Astrocyte (in vitro differentiated cells and primary cell): ENCODE measurements around the gene STRN3. TPM values are rescaled to one million over a fixed set of nuclear protein-coding genes. Genes with fewer than 3 reads are reported as not detected.
A peak's percentile ranks its signal among the peaks of the same experiment; 100 is the strongest.

Experiments used
- DNase-seq: peaks from one replicate; pipeline ENCODE4 v3.0.0-alpha.2; 2010; ENCODE audit warnings: low read depth
- FAIRE-seq: peaks from 2 replicates; lab custom pipeline; 2011; peaks lifted over from hg19 to GRCh38; lab: Jason Lieb, UNC
- H2AFZ ChIP-seq: 2 replicates; pipeline ENCODE4 v1.6.0; 2012; ENCODE audit warnings: low read depth, low read length, inconsistent platforms
- H3K27ac ChIP-seq: 2 replicates; pipeline ENCODE4 v1.5.1; 2011; ENCODE audit warnings: low read depth, low read length, inconsistent platforms
- H3K27me3 ChIP-seq: 2 replicates; pipeline ENCODE4 v1.6.0; 2011; ENCODE audit warnings: low read length, inconsistent platforms; ENCODE audit not compliant: insufficient read depth
- H3K36me3 ChIP-seq: 2 replicates; pipeline ENCODE4 v1.5.1; 2011; ENCODE audit warnings: low read length, inconsistent platforms; ENCODE audit not compliant: insufficient read depth
- H3K4me1 ChIP-seq: 2 replicates; pipeline ENCODE4 v1.5.1; 2011; ENCODE audit warnings: low read length, inconsistent platforms; ENCODE audit not compliant: insufficient read depth
- H3K4me2 ChIP-seq: 2 replicates; pipeline ENCODE4 v1.6.0; 2012; ENCODE audit warnings: low read length, inconsistent platforms
- H3K4me3 ChIP-seq: 2 replicates; pipeline ENCODE4 v1.5.1; 2011; ENCODE audit warnings: low read depth, mild to moderate bottlenecking, low read length, inconsistent platforms; ENCODE audit not compliant: insufficient read depth
- H3K79me2 ChIP-seq: 2 replicates; pipeline ENCODE4 v1.6.0; 2012; ENCODE audit warnings: mild to moderate bottlenecking, low read length, inconsistent platforms; ENCODE audit not compliant: insufficient read depth
- H3K9ac ChIP-seq: 2 replicates; pipeline ENCODE4 v1.6.0; 2012; ENCODE audit warnings: mild to moderate bottlenecking, low read length, inconsistent platforms
- H3K9me3 ChIP-seq: 2 replicates; pipeline ENCODE4 v1.5.1; 2012; ENCODE audit warnings: low read depth, mild to moderate bottlenecking, low read length, inconsistent platforms; ENCODE audit not compliant: insufficient read depth
- H4K20me1 ChIP-seq: 2 replicates; pipeline ENCODE4 v1.6.0; 2012; ENCODE audit warnings: low read length, inconsistent platforms; ENCODE audit not compliant: insufficient read depth
- H3K27ac Mint-ChIP-seq: one replicate; pipeline ENCODE4 v1.8.0; 2021; ENCODE audit warnings: mild to moderate bottlenecking, mixed read lengths; ENCODE audit not compliant: unreplicated experiment
- H3K27me3 Mint-ChIP-seq: one replicate; pipeline ENCODE4 v1.8.0; 2021; ENCODE audit warnings: low read depth, mixed read lengths; ENCODE audit not compliant: unreplicated experiment
- H3K36me3 Mint-ChIP-seq: one replicate; pipeline ENCODE4 v1.8.0; 2021; ENCODE audit warnings: low read depth, mixed read lengths; ENCODE audit not compliant: unreplicated experiment
- H3K4me1 Mint-ChIP-seq: one replicate; pipeline ENCODE4 v1.8.0; 2021; ENCODE audit warnings: low read depth, mixed read lengths; ENCODE audit not compliant: unreplicated experiment
- H3K4me3 Mint-ChIP-seq: one replicate; pipeline ENCODE4 v1.8.0; 2021; ENCODE audit warnings: mild to moderate bottlenecking, moderate library complexity, mixed read lengths; ENCODE audit not compliant: unreplicated experiment
- H3K9me3 Mint-ChIP-seq: one replicate; pipeline ENCODE4 v1.8.0; 2021; ENCODE audit warnings: mild to moderate bottlenecking, mixed read lengths; ENCODE audit not compliant: unreplicated experiment
- EZH2 ChIP-seq: IDR thresholded peaks from 2 replicates; pipeline ENCODE4 v1.6.1; 2012; ENCODE audit warnings: mild to moderate bottlenecking, low read length, inconsistent platforms; ENCODE audit not compliant: insufficient read depth
- total RNA-seq: library from RNA; stranded (reverse); gene quantifications from 2 replicates; pipeline ENCODE4 v1.2.1, GENCODE V29; 2021
- TF ChIP-seq, protein P1 (sequence below): IDR thresholded peaks from 2 replicates; pipeline ENCODE4 v1.5.1; 2011; ENCODE audit warnings: low read depth, mild to moderate bottlenecking, inconsistent platforms, low read length, moderate library complexity; ENCODE audit not compliant: insufficient read depth

STRN3 gene
- total RNA-seq, 1 donor from 2014 or later, result 48.4 TPM

DNA sequence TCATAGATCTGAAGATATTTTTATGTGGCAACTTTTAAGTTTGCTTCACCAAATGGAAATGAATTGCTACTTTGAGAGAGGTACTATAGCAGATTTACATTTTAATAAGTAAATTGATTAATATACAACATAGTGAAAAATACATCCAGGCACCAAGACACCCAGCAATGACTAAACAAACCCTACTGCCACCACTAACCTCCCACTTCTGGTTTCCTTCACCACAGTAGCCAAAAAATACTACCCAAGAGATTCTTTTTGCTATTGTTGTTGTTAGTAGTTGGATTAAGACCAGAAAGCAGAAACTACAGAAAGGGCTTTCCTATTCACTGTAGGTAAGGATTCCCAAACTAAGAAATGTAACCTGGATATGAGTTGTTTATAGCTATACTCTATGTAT lies 97.7 kb downstream of the STRN3 start:
- DNase-seq, result peak; percentile 26
- Histone ChIP-seq H2AFZ (no peak overlapping the region), H3K9me3 (no peaks in the 10 kb centered on the region), H3K4me1 (no peaks in the 10 kb centered on the region), H3K79me2 (peaks cover 10% of the 10 kb centered on the region), H3K27ac (no peak overlapping the region), H3K4me2 (no peak overlapping the region), H3K9ac (no peak overlapping the region), H3K27me3 (no peaks in the 10 kb centered on the region), H3K36me3 (no peaks in the 10 kb centered on the region), H4K20me1 (peaks cover 9% of the 10 kb centered on the region), H3K4me3 (no peak overlapping the region)
- no peak overlapping the region for H3K4me3 Mint-ChIP-seq
- no peaks in the 10 kb centered on the region for H3K27me3 Mint-ChIP-seq
- H3K4me1 Mint-ChIP-seq, result peaks cover 8% of the 10 kb centered on the region
- no peak for FAIRE-seq
- peak overlapping the region; percentile 58 for H3K27ac Mint-ChIP-seq
- TF ChIP-seq EZH2, result no peak
- TF ChIP-seq, protein P1, sequence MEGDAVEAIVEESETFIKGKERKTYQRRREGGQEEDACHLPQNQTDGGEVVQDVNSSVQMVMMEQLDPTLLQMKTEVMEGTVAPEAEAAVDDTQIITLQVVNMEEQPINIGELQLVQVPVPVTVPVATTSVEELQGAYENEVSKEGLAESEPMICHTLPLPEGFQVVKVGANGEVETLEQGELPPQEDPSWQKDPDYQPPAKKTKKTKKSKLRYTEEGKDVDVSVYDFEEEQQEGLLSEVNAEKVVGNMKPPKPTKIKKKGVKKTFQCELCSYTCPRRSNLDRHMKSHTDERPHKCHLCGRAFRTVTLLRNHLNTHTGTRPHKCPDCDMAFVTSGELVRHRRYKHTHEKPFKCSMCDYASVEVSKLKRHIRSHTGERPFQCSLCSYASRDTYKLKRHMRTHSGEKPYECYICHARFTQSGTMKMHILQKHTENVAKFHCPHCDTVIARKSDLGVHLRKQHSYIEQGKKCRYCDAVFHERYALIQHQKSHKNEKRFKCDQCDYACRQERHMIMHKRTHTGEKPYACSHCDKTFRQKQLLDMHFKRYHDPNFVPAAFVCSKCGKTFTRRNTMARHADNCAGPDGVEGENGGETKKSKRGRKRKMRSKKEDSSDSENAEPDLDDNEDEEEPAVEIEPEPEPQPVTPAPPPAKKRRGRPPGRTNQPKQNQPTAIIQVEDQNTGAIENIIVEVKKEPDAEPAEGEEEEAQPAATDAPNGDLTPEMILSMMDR, result no peak
- peaks cover 4% of the 10 kb centered on the region for H3K36me3 Mint-ChIP-seq
- no peaks in the 10 kb centered on the region for H3K9me3 Mint-ChIP-seq

DNA sequence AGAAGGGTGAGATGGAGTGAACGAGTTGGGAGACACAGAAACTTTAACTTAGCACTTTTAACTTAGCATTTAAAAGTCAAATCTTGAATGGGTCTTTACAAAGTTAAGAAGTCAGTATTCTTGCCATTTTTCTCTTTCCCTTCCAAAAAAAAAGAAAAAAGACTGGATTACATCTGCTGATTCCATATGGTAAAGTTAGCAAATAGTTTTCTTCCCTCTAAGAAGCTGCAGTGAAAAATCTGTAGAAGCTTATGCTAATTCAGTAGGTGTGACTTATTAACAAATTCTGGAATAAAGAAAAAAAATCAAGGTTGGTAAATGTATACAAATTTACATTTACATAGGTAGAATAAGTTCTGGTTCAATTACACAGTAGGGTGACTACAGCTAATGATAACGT lies 100.9 kb downstream of the STRN3 start:
- no peaks in the 10 kb centered on the region for H3K36me3 ChIP-seq
- H3K27me3 ChIP-seq, result no peaks in the 10 kb centered on the region
- peaks cover 10% of the 10 kb centered on the region for H3K79me2 ChIP-seq
- H4K20me1 ChIP-seq, result peaks cover 5% of the 10 kb centered on the region
- no peak overlapping the region for H2AFZ ChIP-seq
- peaks cover 9% of the 10 kb centered on the region for H3K4me1 Mint-ChIP-seq
- H3K27ac Mint-ChIP-seq, result no peak overlapping the region
- H3K27ac ChIP-seq, result no peak overlapping the region
- no peak overlapping the region for H3K4me3 ChIP-seq
- FAIRE-seq (peak; percentile 32), DNase-seq (no peak)
- H3K27me3 Mint-ChIP-seq, result no peaks in the 10 kb centered on the region
- H3K4me3 Mint-ChIP-seq, result no peak overlapping the region
- no peaks in the 10 kb centered on the region for H3K9me3 ChIP-seq
- H3K36me3 Mint-ChIP-seq, result peaks cover 4% of the 10 kb centered on the region
- TF ChIP-seq, protein P1, result no peak
- TF ChIP-seq EZH2, result no peak
- H3K9me3 Mint-ChIP-seq, result no peaks in the 10 kb centered on the region
- no peaks in the 10 kb centered on the region for H3K4me1 ChIP-seq
- H3K9ac ChIP-seq, result no peak overlapping the region
- no peak overlapping the region for H3K4me2 ChIP-seq

DNA sequence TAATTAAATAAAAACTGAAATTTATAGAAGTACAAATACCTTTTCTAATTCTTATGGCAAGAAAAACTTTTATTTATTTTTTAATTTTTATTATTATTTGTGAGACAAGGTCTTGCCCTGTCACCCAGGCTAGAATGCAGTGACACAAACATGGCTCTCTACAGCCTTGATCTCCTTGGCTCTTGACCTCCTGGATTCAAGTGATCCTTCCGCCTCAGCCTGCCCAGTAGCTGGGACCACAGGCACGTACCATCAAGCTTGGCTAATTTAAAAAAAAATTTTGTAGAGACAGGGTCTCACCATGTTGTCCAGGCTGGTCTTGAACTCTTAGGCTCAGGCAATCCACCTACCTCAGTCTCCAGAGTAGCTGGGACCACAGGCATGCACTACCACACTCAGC lies 104.4 kb downstream of the STRN3 start:
- Histone ChIP-seq H3K9ac (no peak overlapping the region), H3K27me3 (no peaks in the 10 kb centered on the region), H3K4me3 (no peak overlapping the region), H3K27ac (no peak overlapping the region), H3K9me3 (no peaks in the 10 kb centered on the region), H3K79me2 (peaks cover 1% of the 10 kb centered on the region), H3K36me3 (no peaks in the 10 kb centered on the region), H3K4me2 (no peak overlapping the region), H2AFZ (no peak overlapping the region), H4K20me1 (peaks cover 3% of the 10 kb centered on the region), H3K4me1 (no peaks in the 10 kb centered on the region)
- H3K4me3 Mint-ChIP-seq, result no peak overlapping the region
- H3K4me1 Mint-ChIP-seq, result peaks cover 1% of the 10 kb centered on the region
- TF ChIP-seq, protein P1, result no peak
- TF ChIP-seq EZH2, result no peak
- H3K27me3 Mint-ChIP-seq, result no peaks in the 10 kb centered on the region
- peaks cover 4% of the 10 kb centered on the region for H3K36me3 Mint-ChIP-seq
- FAIRE-seq (no peak), DNase-seq (no peak)
- no peak overlapping the region for H3K27ac Mint-ChIP-seq
- H3K9me3 Mint-ChIP-seq, result no peaks in the 10 kb centered on the region
